NB4 (cell line): ENCODE data around the gene SRGAP3.

Source experiments
- DNase-seq: peaks from one replicate; pipeline ENCODE4 v3.0.0; 2010; ENCODE audit warnings: low read depth
- H3K4me3 ChIP-seq: one replicate; pipeline ENCODE4 v1.5.1; 2011; ENCODE audit warnings: mild to moderate bottlenecking, low read depth, low read length, moderate library complexity
- MYC ChIP-seq: IDR thresholded peaks from 2 replicates; pipeline ENCODE4 v1.6.1; 2011; ENCODE audit warnings: low read depth, low read length
- POLR2A ChIP-seq: IDR thresholded peaks from 2 replicates; pipeline ENCODE4 v1.6.1; 2011; ENCODE audit warnings: mild to moderate bottlenecking; ENCODE audit not compliant: insufficient read length; ENCODE audit errors: extremely low read depth
- TF ChIP-seq, protein P1 (sequence below): IDR thresholded peaks from 2 replicates; pipeline ENCODE4 v1.6.1; 2011; ENCODE audit warnings: low read depth, low read length
- TF ChIP-seq, protein P2 (sequence below): IDR thresholded peaks from one replicate; pipeline ENCODE4 v1.5.1; 2012; ENCODE audit warnings: low read depth, low read length

The SRGAP3 gene

DNA sequence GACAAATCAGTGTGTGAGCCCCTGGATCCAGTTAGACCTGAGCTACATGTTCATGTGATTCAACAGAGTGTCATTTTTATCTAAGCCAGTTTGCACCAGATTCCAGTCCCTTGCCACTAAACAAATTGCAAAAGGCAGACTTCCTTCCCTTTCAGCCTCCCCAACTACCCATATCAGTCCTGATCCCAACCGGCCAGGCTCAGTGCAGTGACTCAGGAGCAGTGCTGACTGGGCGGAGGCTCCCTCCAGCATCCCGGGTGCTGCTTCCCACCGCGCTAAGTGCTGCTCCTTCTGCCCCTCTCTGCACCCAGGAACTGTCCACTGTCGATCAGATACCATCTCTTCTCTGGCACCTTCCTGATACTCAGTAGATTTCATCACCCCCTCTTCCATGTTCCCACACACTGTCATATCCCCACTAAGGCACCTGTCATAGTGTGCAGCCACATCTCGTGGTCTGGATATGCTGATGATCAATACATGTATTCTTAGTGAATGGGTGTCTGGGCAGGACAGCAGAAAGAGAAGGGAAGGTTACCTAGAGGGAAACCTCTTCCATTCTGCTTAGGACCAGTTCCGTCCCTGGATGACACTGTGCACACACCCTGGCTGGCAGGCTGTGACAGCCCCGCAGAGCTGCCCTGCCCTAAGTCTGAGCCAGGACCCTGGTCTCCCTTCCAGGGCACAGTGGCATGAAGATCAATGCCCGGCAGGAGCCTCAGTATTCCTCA lies 177.3 kb downstream of the SRGAP3 start:
- DNase-seq = no peak
- TF ChIP-seq, protein P1, sequence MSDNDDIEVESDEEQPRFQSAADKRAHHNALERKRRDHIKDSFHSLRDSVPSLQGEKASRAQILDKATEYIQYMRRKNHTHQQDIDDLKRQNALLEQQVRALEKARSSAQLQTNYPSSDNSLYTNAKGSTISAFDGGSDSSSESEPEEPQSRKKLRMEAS = no peak
- no peak for TF ChIP-seq MYC
- TF ChIP-seq POLR2A = no peak
- TF ChIP-seq, protein P2, sequence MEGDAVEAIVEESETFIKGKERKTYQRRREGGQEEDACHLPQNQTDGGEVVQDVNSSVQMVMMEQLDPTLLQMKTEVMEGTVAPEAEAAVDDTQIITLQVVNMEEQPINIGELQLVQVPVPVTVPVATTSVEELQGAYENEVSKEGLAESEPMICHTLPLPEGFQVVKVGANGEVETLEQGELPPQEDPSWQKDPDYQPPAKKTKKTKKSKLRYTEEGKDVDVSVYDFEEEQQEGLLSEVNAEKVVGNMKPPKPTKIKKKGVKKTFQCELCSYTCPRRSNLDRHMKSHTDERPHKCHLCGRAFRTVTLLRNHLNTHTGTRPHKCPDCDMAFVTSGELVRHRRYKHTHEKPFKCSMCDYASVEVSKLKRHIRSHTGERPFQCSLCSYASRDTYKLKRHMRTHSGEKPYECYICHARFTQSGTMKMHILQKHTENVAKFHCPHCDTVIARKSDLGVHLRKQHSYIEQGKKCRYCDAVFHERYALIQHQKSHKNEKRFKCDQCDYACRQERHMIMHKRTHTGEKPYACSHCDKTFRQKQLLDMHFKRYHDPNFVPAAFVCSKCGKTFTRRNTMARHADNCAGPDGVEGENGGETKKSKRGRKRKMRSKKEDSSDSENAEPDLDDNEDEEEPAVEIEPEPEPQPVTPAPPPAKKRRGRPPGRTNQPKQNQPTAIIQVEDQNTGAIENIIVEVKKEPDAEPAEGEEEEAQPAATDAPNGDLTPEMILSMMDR = no peak
- H3K4me3 ChIP-seq = no peak overlapping the region

DNA sequence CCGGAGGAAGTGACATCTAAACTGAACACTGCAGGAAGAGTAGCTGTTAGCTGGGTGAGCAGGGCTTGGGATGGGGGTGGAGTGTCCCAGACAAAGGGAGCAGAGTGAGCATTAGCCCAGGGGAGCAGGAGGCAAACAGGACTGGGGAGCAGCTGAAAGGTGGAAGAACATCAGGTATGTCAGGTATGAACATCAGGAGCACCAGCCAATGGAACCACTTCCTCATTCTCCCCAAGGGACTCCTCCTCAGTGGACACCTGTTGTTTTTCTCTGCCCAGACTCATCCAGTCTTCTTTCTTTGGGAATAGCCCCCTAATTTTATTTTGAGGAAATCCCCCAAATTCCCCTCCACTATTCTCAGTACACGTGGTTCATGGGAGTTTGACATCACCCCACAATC lies 178.5 kb downstream of the SRGAP3 start:
- TF ChIP-seq POLR2A (no peak), MYC (no peak)
- TF ChIP-seq, protein P1 = no peak
- TF ChIP-seq, protein P2 = no peak
- H3K4me3 ChIP-seq = no peak overlapping the region
- DNase-seq = no peak

DNA sequence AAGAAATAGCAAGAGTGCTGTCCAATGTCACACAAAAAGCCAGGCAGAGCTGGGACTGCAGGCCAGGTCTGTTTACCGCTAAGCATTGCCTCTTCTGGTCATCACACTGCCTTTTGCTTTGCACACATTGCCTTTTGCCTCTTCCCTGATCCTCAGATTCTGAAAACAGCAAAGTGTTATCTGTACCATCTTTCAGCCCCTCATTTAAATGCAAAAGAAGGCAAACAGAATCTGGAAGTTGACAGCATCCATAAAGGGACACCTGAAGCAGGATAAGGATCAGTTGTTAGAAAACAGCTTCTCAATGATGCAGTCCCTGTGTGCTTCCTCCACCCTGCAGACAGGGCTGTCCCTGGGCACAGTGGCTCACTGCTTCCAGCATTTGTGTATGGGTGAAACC lies 179.5 kb downstream of the SRGAP3 start:
- DNase-seq = no peak
- no peak overlapping the region for H3K4me3 ChIP-seq
- TF ChIP-seq POLR2A (no peak), MYC (no peak)
- TF ChIP-seq, protein P1 = no peak
- TF ChIP-seq, protein P2 = no peak

DNA sequence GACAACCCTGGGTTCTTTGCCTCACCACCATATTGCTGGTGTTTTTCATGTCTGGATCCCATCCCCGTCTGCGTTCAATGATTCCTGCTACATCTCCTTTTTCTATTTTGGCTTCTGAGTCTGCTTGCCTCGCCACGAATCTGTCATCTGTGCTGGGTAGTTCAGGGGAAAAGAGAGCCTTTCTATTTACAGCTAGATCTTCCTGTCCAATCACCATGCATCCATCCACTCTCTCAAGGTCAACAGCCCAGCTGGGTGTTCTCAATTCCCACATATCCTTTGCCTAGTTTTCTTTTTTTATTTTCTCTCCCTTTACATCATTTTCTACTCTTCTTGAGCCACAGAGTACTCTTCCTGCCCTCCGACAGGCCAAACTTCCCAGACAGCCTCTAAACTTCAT lies 181.4 kb downstream of the SRGAP3 start:
- DNase-seq = no peak
- TF ChIP-seq POLR2A (no peak), MYC (no peak)
- TF ChIP-seq, protein P2 = no peak
- TF ChIP-seq, protein P1 = no peak
- H3K4me3 ChIP-seq = no peak overlapping the region

DNA sequence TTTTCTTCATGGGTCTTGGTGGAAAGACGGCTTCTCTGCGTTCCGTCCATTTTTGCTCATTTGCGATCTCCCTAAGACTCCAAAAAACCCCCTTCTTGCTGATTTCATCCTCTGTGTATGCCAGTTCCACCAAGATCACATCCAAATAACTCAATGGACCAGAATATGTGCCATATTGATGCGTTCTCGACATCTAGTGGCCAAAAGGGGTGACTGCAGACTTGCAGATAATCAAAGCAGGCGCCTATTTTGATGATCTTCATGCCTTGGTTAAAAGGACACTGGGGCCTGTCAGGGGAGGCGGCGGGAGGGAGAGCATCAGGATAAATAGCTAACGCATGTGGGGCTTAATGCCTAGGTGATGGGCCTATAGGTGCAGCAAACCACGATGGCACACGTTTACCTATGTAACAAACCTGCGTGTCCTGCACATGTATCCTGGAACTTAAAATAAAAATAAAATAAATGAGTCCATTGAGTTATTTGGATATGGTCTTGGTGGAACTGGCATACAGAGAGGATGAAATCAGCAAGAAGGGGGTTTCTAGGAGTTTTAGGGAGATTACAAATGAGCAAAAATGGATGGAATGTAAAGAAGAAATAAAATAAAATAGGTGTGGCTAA lies 182.0 kb downstream of the SRGAP3 start:
- DNase-seq = peak; percentile 61
- peak; percentile 46; the same call in 1 of the 2 replicates for TF ChIP-seq MYC
- no peak for TF ChIP-seq POLR2A
- TF ChIP-seq, protein P1 = no peak
- TF ChIP-seq, protein P2 = peak; percentile 91
- H3K4me3 ChIP-seq = no peak overlapping the region
